K562 (cell line): ENCODE measurements around the gene NUAK2. TPM values are rescaled to one million over a fixed set of nuclear protein-coding genes. Genes with fewer than 3 reads are reported as not detected.

Experiments used
- ARHGAP35 ChIP-seq: fragments of 450-650 bp; IDR thresholded peaks from 2 replicates; pipeline ENCODE4 v1.6.1; 2018; ENCODE audit not compliant: partially characterized antibody
- ATF1 ChIP-seq, 2 experiments: fragments of 450-650 bp in 1 of 2; IDR thresholded peaks; 2 replicates each; pipeline ENCODE4 v1.6.1; 2016; ENCODE audit warnings: missing compliant biosample characterization in 1 of 2, missing genetic modification characterization in 1 of 2
- E2F3 ChIP-seq: fragments of 250-450 bp; sonication (Bioruptor Pico); IDR thresholded peaks from 2 replicates; pipeline ENCODE4 v1.4.0; 2020; ENCODE audit warnings: mild to moderate bottlenecking
- FOXA3 ChIP-seq, 2 experiments: fragments of 450-650 bp in 1 of 2; sonication (generic) in 1 of 2; formaldehyde crosslinking; IDR thresholded peaks in 1 of 2; conservative IDR thresholded peaks in 1 of 2; 2 replicates each; pipeline versions ENCODE4 v1.4.0 to v1.8.0; 2020 to 2022; ENCODE audit warnings: mild to moderate bottlenecking in 2 of 2, missing genetic modification reagents in 1 of 2
- NRF1 ChIP-seq, 2 experiments: fragments of 450-650 bp; IDR thresholded peaks in 1 of 2; conservative IDR thresholded peaks in 1 of 2; 2 replicates each; pipeline ENCODE4 v1.6.1; 2014; ENCODE audit warnings: mild to moderate bottlenecking in 2 of 2
- RBBP5 ChIP-seq: fragments of 200-600 bp; sonication (generic); IDR thresholded peaks from 2 replicates; pipeline ENCODE4 v1.6.1; 2012; ENCODE audit warnings: borderline replicate concordance, mild to moderate bottlenecking, low read length, control low read depth, inconsistent platforms; ENCODE audit not compliant: insufficient read depth, poor library complexity, severe bottlenecking
- SAP30 ChIP-seq: fragments of 200-600 bp; sonication (generic); IDR thresholded peaks from 2 replicates; pipeline ENCODE4 v1.6.1; 2012; ENCODE audit warnings: borderline replicate concordance, low read depth, mild to moderate bottlenecking, moderate library complexity, low read length, control low read depth, inconsistent platforms; ENCODE audit not compliant: insufficient read depth, poor library complexity, severe bottlenecking
- ZFP30 ChIP-seq: fragments of 250-450 bp; sonication (Bioruptor Pico); IDR thresholded peaks from 2 replicates; pipeline ENCODE4 v1.8.0; 2022; ENCODE audit warnings: moderate library complexity, mild to moderate bottlenecking, inconsistent platforms, borderline replicate concordance
- ZNF347 ChIP-seq: fragments of 450-650 bp; formaldehyde crosslinking; IDR thresholded peaks from 2 replicates; pipeline ENCODE4 v1.4.0; 2020; ENCODE audit warnings: low read depth, mild to moderate bottlenecking, moderate library complexity
- polyA plus RNA-seq, 8 experiments: library from polyadenylated mRNA; depleted of rRNA in 4 of 8; stranded (reverse) in 5 of 8; unstranded in 3 of 8; fragments of >200 nt; fragmentation: Nextera tagmentation in 2 of 8; fragmentation: Illumina TruSeq in 1 of 8; extraction: Ambion mirVana in 2 of 8; extraction: Trizol in 1 of 8; gene quantifications; 2 replicates each; pipeline versions ENCODE4 v1.2.1 to v1.2.3, GENCODE V29; 2011 to 2014; ENCODE audit warnings: inconsistent platforms in 1 of 8, missing spikeins in 1 of 8
- total RNA-seq, 7 experiments: library from RNA; depleted of rRNA in 6 of 7; stranded (reverse); fragments of >200 nt in 6 of 7; fragmentation: Illumina TruSeq in 2 of 7; extraction: Trizol in 2 of 7; gene quantifications; 2 replicates each; pipeline versions ENCODE4 v1.2.1 to v1.2.3, GENCODE V29; 2011 to 2021; ENCODE audit warnings: low replicate concordance in 1 of 7
- TF ChIP-seq, protein P1 (sequence below): conservative IDR thresholded peaks from 2 replicates; pipeline ENCODE4 v1.6.1; 2011; ENCODE audit warnings: low read depth, mild to moderate bottlenecking, low read length; ENCODE audit not compliant: control insufficient read depth
- TF ChIP-seq, protein P2 (sequence below): fragments of 450-650 bp; formaldehyde crosslinking; IDR thresholded peaks from 2 replicates; pipeline ENCODE4 v1.4.0; 2020; ENCODE audit warnings: mild to moderate bottlenecking, moderate library complexity
- TF ChIP-seq, protein P3 (sequence below): fragments of 250-450 bp; sonication (Bioruptor Pico); IDR thresholded peaks from 2 replicates; pipeline ENCODE4 v1.5.1; 2021; ENCODE audit warnings: mild to moderate bottlenecking
- TF ChIP-seq, protein P4 (sequence below): fragments of 250-450 bp; sonication (Bioruptor Pico); IDR thresholded peaks from 2 replicates; pipeline ENCODE4 v1.4.0; 2020; ENCODE audit warnings: mild to moderate bottlenecking, moderate library complexity, borderline replicate concordance
- TF ChIP-seq, protein P5 (sequence below): fragments of 450-650 bp; formaldehyde crosslinking; IDR thresholded peaks from 2 replicates; pipeline ENCODE4 v1.4.0; 2020; ENCODE audit warnings: mild to moderate bottlenecking, mixed read lengths

The NUAK2 gene
- total and polyA plus RNA-seq, 9 of the 15 experiments (the other 6 are each of a cell fraction or from before 2014, with no cell fraction given), result 0.04 to 0.44 (median 0.14) TPM

DNA sequence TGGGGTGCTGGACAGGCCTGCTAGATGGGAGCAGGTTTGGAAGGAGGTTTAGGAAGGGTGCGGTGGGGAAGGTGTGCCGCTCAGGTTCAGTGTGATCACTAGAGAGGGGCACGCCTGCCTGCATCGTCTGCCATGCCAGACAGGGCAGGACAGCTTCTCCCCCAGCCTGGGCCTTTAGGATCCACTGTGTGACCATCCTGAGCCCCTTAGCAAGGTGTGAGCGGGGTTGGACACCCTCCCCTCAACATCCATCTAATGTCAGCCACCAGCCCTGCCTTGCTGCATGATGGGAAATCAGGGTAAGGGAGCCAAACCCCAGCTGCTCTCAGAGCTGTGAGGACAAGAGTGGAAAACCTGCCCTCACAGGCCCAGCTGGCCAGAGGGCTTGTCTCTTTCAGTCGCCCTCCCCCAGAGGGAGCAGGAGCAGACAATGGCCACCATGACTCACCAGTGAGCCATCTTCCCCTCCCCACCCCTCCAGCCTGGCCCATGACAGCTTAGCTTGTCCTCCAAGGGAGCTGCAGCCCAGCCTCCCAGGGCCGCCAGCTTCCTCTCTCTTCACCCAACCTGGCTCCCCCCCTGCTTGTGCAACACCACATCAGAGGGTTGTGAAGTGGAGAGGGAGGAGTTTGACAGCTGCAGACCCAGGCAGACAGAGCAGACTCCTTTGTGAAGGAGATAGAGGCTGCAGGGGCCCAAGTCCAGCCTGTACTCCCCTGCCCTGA is 37.0 kb downstream of the NUAK2 start (continued):
- TF ChIP-seq NRF1 (conservative IDR thresholded peaks at IDR 0.05 in 1 of 2, IDR thresholded peaks at IDR 0.05 in 1 of 2) (peak; percentile 40 to 51; a peak in 2 of 4 replicates), ARHGAP35 (no peak), SAP30 (no peak), FOXA3 (CRISPR knock-in tag; conservative IDR thresholded peaks at IDR 0.05 in 1 of 2, IDR thresholded peaks at IDR 0.05 in 1 of 2) (no peak), ATF1 (CRISPR knock-in tag; IDR thresholded peaks at IDR 0.05) (no peak), ATF1 (tag; IDR thresholded peaks at IDR 0.05) (peak; percentile 54), ZFP30 (no peak), E2F3 (CRISPR knock-in tag) (no peak), RBBP5 (peak; percentile 40), ZNF347 (CRISPR knock-in tag) (no peak)
- TF ChIP-seq, protein P1, sequence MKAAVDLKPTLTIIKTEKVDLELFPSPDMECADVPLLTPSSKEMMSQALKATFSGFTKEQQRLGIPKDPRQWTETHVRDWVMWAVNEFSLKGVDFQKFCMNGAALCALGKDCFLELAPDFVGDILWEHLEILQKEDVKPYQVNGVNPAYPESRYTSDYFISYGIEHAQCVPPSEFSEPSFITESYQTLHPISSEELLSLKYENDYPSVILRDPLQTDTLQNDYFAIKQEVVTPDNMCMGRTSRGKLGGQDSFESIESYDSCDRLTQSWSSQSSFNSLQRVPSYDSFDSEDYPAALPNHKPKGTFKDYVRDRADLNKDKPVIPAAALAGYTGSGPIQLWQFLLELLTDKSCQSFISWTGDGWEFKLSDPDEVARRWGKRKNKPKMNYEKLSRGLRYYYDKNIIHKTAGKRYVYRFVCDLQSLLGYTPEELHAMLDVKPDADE, result no peak
- TF ChIP-seq, protein P2, sequence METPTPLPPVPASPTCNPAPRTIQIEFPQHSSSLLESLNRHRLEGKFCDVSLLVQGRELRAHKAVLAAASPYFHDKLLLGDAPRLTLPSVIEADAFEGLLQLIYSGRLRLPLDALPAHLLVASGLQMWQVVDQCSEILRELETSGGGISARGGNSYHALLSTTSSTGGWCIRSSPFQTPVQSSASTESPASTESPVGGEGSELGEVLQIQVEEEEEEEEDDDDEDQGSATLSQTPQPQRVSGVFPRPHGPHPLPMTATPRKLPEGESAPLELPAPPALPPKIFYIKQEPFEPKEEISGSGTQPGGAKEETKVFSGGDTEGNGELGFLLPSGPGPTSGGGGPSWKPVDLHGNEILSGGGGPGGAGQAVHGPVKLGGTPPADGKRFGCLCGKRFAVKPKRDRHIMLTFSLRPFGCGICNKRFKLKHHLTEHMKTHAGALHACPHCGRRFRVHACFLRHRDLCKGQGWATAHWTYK (CRISPR knock-in tag), result no peak
- TF ChIP-seq, protein P3, sequence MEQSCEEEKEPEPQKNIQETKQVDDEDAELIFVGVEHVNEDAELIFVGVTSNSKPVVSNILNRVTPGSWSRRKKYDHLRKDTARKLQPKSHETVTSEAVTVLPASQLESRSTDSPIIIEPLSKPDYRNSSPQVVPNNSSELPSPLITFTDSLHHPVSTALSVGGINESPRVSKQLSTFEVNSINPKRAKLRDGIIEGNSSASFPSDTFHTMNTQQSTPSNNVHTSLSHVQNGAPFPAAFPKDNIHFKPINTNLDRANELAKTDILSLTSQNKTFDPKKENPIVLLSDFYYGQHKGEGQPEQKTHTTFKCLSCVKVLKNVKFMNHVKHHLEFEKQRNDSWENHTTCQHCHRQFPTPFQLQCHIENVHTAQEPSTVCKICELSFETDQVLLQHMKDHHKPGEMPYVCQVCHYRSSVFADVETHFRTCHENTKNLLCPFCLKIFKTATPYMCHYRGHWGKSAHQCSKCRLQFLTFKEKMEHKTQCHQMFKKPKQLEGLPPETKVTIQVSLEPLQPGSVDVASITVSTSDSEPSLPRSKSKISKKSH (CRISPR knock-in tag), result no peak
- TF ChIP-seq, protein P4, sequence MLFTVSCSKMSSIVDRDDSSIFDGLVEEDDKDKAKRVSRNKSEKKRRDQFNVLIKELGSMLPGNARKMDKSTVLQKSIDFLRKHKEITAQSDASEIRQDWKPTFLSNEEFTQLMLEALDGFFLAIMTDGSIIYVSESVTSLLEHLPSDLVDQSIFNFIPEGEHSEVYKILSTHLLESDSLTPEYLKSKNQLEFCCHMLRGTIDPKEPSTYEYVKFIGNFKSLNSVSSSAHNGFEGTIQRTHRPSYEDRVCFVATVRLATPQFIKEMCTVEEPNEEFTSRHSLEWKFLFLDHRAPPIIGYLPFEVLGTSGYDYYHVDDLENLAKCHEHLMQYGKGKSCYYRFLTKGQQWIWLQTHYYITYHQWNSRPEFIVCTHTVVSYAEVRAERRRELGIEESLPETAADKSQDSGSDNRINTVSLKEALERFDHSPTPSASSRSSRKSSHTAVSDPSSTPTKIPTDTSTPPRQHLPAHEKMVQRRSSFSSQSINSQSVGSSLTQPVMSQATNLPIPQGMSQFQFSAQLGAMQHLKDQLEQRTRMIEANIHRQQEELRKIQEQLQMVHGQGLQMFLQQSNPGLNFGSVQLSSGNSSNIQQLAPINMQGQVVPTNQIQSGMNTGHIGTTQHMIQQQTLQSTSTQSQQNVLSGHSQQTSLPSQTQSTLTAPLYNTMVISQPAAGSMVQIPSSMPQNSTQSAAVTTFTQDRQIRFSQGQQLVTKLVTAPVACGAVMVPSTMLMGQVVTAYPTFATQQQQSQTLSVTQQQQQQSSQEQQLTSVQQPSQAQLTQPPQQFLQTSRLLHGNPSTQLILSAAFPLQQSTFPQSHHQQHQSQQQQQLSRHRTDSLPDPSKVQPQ (CRISPR knock-in tag), result no peak
- TF ChIP-seq, protein P5, sequence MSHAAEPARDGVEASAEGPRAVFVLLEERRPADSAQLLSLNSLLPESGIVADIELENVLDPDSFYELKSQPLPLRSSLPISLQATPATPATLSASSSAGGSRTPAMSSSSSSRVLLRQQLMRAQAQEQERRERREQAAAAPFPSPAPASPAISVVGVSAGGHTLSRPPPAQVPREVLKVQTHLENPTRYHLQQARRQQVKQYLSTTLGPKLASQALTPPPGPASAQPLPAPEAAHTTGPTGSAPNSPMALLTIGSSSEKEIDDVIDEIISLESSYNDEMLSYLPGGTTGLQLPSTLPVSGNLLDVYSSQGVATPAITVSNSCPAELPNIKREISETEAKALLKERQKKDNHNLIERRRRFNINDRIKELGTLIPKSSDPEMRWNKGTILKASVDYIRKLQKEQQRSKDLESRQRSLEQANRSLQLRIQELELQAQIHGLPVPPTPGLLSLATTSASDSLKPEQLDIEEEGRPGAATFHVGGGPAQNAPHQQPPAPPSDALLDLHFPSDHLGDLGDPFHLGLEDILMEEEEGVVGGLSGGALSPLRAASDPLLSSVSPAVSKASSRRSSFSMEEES (CRISPR knock-in tag), result no peak
